MCF 10A (cell line): ENCODE results near the gene CSF3R. TPM values are rescaled to one million over a fixed set of nuclear protein-coding genes. Genes with fewer than 3 reads are reported as not detected.

Source experiments
- BruUV-seq: library from RNA; stranded (reverse); fragments of 400-500 nt; replicated peaks from 2 replicates; lab custom pipeline; 2021; lab: Mats Ljungman, UMichigan
- CTCF ChIA-PET: fragments of 300-600 bp; sonication (Branson Sonifier 250); formaldehyde crosslinking; extraction: SDS; loops from one replicate; lab custom pipeline; 2021; ENCODE audit warnings: antibody characterized with exemption, inconsistent platforms; lab: Yijun Ruan, JAX
- POLR2A ChIA-PET: fragments of 300-600, 350-650 bp; sonication (Branson Sonifier 250); formaldehyde crosslinking; extraction: SDS; loops from one replicate; lab custom pipeline; 2020; ENCODE audit warnings: antibody characterized with exemption, inconsistent platforms; lab: Yijun Ruan, JAX
- DNase-seq: peaks from one replicate; pipeline ENCODE4 v3.0.0-alpha.2; 2018; ENCODE audit not compliant: unreplicated experiment
- H3K27ac Mint-ChIP-seq: one replicate; pipeline ENCODE4 v1.8.0; 2022; ENCODE audit warnings: mild to moderate bottlenecking, low read depth, mixed read lengths; ENCODE audit not compliant: unreplicated experiment
- H3K27me3 Mint-ChIP-seq: one replicate; pipeline ENCODE4 v1.8.0; 2022; ENCODE audit warnings: mixed read lengths; ENCODE audit not compliant: insufficient read depth, unreplicated experiment
- H3K36me3 Mint-ChIP-seq: one replicate; pipeline ENCODE4 v1.8.0; 2022; ENCODE audit warnings: mild to moderate bottlenecking, moderate library complexity, mixed read lengths; ENCODE audit not compliant: insufficient read depth, unreplicated experiment
- H3K4me1 Mint-ChIP-seq: one replicate; pipeline ENCODE4 v1.8.0; 2022; ENCODE audit warnings: mixed read lengths; ENCODE audit not compliant: insufficient read depth, unreplicated experiment
- H3K4me3 Mint-ChIP-seq: one replicate; pipeline ENCODE4 v1.8.0; 2022; ENCODE audit warnings: mild to moderate bottlenecking, moderate library complexity, mixed read lengths; ENCODE audit not compliant: unreplicated experiment
- H3K9me3 Mint-ChIP-seq: one replicate; pipeline ENCODE4 v1.8.0; 2022; ENCODE audit warnings: mixed read lengths; ENCODE audit not compliant: unreplicated experiment
- intact Hi-C: fragments of 100-400 bp; cut with micrococcal nuclease; formaldehyde crosslinking; loops from 2 replicates; pipeline ENCODE4 v1.14.1; 2022
- total RNA-seq: library from RNA; stranded (reverse); gene quantifications from 2 replicates; pipeline ENCODE4 v1.2.3, GENCODE V29; 2022
- TF ChIP-seq, protein P1 (sequence below): fragments of 200-600 bp; IDR thresholded peaks from one replicate; pipeline ENCODE4 v1.8.0; 2022; ENCODE audit warnings: antibody characterized with exemption, mild to moderate bottlenecking; ENCODE audit not compliant: unreplicated experiment

The CSF3R gene
- total RNA-seq, 1 experiment from 2014 or later, result not detected

- H3K9me3 Mint-ChIP-seq, result no peaks in the 10 kb centered on the region
- TF ChIP-seq, protein P1, sequence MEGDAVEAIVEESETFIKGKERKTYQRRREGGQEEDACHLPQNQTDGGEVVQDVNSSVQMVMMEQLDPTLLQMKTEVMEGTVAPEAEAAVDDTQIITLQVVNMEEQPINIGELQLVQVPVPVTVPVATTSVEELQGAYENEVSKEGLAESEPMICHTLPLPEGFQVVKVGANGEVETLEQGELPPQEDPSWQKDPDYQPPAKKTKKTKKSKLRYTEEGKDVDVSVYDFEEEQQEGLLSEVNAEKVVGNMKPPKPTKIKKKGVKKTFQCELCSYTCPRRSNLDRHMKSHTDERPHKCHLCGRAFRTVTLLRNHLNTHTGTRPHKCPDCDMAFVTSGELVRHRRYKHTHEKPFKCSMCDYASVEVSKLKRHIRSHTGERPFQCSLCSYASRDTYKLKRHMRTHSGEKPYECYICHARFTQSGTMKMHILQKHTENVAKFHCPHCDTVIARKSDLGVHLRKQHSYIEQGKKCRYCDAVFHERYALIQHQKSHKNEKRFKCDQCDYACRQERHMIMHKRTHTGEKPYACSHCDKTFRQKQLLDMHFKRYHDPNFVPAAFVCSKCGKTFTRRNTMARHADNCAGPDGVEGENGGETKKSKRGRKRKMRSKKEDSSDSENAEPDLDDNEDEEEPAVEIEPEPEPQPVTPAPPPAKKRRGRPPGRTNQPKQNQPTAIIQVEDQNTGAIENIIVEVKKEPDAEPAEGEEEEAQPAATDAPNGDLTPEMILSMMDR, result no peak
- H3K36me3 Mint-ChIP-seq, result peaks cover 25% of the 10 kb centered on the region
- CTCF ChIA-PET, result no interaction called here
- no peak for DNase-seq
- H3K27ac Mint-ChIP-seq, result no peak overlapping the region
- BruUV-seq, result no TSS peak
- intact Hi-C loops, result no loop called here
- no peak overlapping the region for H3K4me3 Mint-ChIP-seq
- no peaks in the 10 kb centered on the region for H3K4me1 Mint-ChIP-seq
- H3K27me3 Mint-ChIP-seq, result no peaks in the 10 kb centered on the region
- POLR2A ChIA-PET, result interaction anchor here (0.6 to 1.0 kb wide), 4 partner anchors 11 to 1248 kb away, joined by 3 to 4 read pairs (median 3); partner anchors contain the start of gene OSCP1
Observed at GRCh38 chr1:36438715-36439114, 44.0 kb downstream of the CSF3R start.

GRCh38 chr1:36436821-36437220 is 45.9 kb downstream of the CSF3R start:
- DNase-seq, result no peak
- ChIA-PET CTCF (interaction anchor here (0.6 to 1.2 kb wide), 3 partner anchors 16 to 248 kb away, joined by 3 read pairs; no protein-coding TSS in a partner anchor), POLR2A (no interaction called here)
- Mint-ChIP-seq H3K4me3 (no peak overlapping the region), H3K4me1 (no peaks in the 10 kb centered on the region), H3K9me3 (no peaks in the 10 kb centered on the region), H3K36me3 (peaks cover 30% of the 10 kb centered on the region), H3K27me3 (no peaks in the 10 kb centered on the region), H3K27ac (no peak overlapping the region)
- TF ChIP-seq, protein P1, result no peak
- intact Hi-C loops, result no loop called here
- no TSS peak for BruUV-seq

DNA sequence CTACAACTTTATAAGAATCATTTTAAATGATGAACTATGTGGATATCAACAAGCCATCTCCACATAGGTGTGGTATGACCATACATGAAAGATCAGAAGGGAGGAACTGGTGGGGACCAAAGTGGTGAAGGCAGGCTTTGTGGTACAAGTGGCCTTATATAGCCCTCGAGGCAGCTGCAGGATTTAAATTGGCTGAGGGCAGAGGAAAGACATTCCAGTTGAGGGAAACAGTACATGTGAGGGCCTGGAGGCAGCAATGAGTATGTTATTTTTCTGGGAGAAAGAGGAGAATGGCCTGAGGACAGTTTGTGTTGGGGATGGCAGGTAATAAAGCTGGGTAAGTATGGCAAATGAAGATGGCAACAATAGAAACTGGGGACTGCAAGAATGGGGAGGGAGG is 49.6 kb downstream of the CSF3R start:
- H3K4me3 Mint-ChIP-seq, result no peak overlapping the region

GRCh38 chr1:36432616-36433015 is 50.1 kb downstream of the CSF3R start:
- no TSS peak for BruUV-seq
- intact Hi-C loops, result no loop called here
- ChIA-PET POLR2A (no interaction called here), CTCF (no interaction called here)
- Mint-ChIP-seq H3K27me3 (no peaks in the 10 kb centered on the region), H3K4me1 (no peaks in the 10 kb centered on the region), H3K36me3 (peaks cover 20% of the 10 kb centered on the region), H3K4me3 (no peak overlapping the region), H3K9me3 (no peaks in the 10 kb centered on the region), H3K27ac (no peak overlapping the region)
- TF ChIP-seq, protein P1, result no peak
- DNase-seq, result no peak

More for the DNA sequence above, 49.6 kb downstream of the CSF3R start:
- no TSS peak for BruUV-seq
- intact Hi-C loops, result no loop called here
- Mint-ChIP-seq H3K36me3 (peaks cover 24% of the 10 kb centered on the region), H3K9me3 (no peaks in the 10 kb centered on the region), H3K27ac (no peak overlapping the region), H3K4me1 (no peaks in the 10 kb centered on the region), H3K27me3 (no peaks in the 10 kb centered on the region)
- TF ChIP-seq, protein P1, result no peak
- DNase-seq, result no peak
- ChIA-PET POLR2A (interaction anchor here (1.2 kb wide), 1 partner anchor 31 kb away, joined by 4 read pairs; the partner anchor contains the start of gene MRPS15), CTCF (no interaction called here)
